Kidney epithelial cell (primary cell): ENCODE data around the gene CISD1. TPM values are rescaled to one million over a fixed set of nuclear protein-coding genes. Genes with fewer than 3 reads are reported as not detected.
A peak's percentile ranks its signal among the peaks of the same experiment; 100 is the strongest.

Experiments
- DNase-seq: peaks from one replicate; pipeline ENCODE4 v3.0.0-alpha.2; 2010; ENCODE audit warnings: low read depth
- H3K27me3 ChIP-seq: 2 replicates; pipeline ENCODE4 v1.6.0; 2011; ENCODE audit warnings: low read length; ENCODE audit not compliant: control insufficient read depth, insufficient read depth
- H3K36me3 ChIP-seq: 2 replicates; pipeline ENCODE4 v1.5.1; 2011; ENCODE audit warnings: low read length; ENCODE audit not compliant: control insufficient read depth, insufficient read depth
- H3K4me3 ChIP-seq: 2 replicates; pipeline ENCODE4 v1.5.1; 2011; ENCODE audit warnings: low read depth, mild to moderate bottlenecking, control low read depth, low read length
- CTCF ChIP-seq: IDR thresholded peaks from 2 replicates; pipeline ENCODE4 v1.5.1; 2011; ENCODE audit warnings: mild to moderate bottlenecking, moderate library complexity, low read length, control low read depth, inconsistent platforms; ENCODE audit not compliant: insufficient read depth, poor library complexity, severe bottlenecking
- total RNA-seq: library from RNA; depleted of rRNA; stranded (reverse); fragments of >200 nt; gene quantifications from 2 replicates; pipeline ENCODE4 v1.2.3, GENCODE V29; 2015

CISD1 gene
- total RNA-seq, 1 donor from 2014 or later, result 17.0 TPM

DNA sequence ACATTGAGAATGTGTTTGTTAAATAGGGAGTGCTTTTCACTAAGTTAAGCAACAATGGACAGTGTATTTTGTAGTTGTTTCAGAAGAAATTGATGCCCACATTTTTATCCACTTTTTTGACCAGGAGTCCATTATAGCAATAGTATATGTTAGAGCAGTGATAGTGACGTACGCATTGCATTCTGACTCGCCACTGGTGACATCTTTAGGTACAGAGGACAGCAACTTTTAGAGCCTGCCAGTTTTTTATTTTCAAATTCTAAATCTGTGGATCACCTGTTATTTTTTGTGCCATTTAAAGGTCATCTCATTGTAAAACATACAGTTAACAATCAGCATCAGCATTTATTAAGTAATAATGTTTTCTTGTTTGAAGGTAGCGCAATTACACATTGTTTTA, 67.3 kb downstream of the CISD1 start:
- no peak for TF ChIP-seq CTCF
- H3K27me3 ChIP-seq, result no peaks in the 10 kb centered on the region
- DNase-seq, result no peak
- peak overlapping the region; percentile 88 for H3K4me3 ChIP-seq
- no peaks in the 10 kb centered on the region for H3K36me3 ChIP-seq

Other genes with a start within 250 kb of the CISD1 start
- 5.1 and 5.6 TPM in 2 replicates for gene IPMK, start 1.3 kb upstream of the CISD1 start, total RNA-seq
- gene UBE2D1, start 65.8 kb downstream of the CISD1 start, total RNA-seq, result 24.1 and 27.6 TPM in 2 replicates
- 32.4 and 36.4 TPM in 2 replicates for gene TFAM, start 116.2 kb downstream of the CISD1 start, total RNA-seq
- gene BICC1, start 243.7 kb downstream of the CISD1 start, total RNA-seq, result 58.0 and 64.6 TPM in 2 replicates